ENCODE measurements around the gene SLC9B1.

SLC9B1 gene

DNA sequence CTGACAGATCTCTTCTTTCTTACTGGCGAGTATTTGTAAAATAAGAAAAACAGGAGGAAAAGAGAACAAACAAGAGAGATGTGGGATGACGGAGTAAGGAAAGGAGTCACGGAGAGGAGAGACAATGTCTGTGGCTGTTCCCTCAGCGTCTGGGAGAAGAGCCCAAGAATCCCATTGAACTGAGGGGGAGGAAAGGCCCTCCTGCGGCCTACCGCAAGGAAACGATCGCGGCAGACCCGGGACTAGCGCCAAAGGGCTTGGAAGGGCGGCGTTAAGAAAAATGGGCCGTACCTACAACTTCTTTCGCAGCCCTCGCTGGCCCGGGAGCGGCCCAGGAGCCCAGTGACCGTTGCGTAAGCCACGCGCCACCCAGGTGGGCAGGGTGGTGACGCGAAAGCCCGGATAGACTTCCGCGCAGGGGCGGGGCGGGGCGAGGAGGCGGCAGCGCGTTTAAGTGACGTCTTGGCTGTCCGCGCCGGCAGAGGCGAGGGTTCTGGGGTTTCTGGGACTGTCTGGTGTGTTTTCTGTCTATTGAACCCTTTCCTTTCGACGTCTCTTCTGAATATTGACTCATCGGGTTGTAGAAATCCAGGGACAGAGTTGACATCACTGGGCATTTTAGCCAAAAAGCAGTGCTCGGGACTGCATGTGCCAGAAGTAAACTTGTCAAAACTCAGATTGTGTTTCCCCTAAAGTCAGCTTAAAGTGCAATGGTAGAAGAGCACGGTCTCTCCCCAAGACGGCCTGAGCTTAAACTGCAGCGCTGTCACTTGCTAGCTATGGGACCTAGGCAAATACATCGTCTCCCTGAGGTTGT is at the start of gene SLC9B1:
Gene SLC9B1, minus strand, starts transcription at position 398 of the 817 bp plus-strand sequence. CDS start 27,994 bp downstream, outside the sequence.
- DNase-seq (ENCODE audit: low read depth, low spot score), result peak; percentile 89
- H3K27ac ChIP-seq, result peak within 1 kb of the TSS; percentile 87

DNA sequence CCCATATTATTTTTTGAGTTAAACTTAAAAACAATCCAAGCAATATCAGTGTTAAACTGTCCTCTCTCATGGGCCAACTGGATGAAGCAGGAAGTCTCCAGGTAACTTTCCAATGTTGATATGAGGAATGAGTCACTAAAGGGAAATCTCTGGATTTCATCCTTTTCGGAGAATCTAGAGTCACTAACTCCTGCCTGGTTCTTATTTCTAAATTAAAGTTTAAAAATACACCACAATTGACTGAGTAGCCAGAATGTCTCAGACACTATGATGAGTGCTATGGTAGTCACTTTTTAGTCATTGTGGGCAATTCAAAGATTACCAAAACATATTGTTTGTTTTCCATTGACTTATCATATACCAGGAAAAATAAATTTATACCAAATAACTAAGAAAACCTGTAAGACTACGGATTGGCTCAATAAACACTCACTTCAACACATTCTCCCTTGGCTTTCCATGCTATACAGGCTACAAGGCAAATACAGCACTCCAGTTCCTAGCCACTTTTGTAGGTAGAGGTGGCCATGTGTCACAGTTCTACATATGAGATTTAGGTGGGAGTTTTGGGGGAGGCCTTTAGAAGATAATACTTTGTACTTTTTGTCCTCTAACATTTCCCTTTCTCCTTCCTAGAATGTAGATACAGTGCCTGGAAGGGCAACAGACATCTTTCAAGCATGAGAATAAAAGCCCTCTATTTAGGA is 48.5 kb upstream of the SLC9B1 start:
- DNase-seq (ENCODE audit: low read depth, low spot score), result no peak

DNA sequence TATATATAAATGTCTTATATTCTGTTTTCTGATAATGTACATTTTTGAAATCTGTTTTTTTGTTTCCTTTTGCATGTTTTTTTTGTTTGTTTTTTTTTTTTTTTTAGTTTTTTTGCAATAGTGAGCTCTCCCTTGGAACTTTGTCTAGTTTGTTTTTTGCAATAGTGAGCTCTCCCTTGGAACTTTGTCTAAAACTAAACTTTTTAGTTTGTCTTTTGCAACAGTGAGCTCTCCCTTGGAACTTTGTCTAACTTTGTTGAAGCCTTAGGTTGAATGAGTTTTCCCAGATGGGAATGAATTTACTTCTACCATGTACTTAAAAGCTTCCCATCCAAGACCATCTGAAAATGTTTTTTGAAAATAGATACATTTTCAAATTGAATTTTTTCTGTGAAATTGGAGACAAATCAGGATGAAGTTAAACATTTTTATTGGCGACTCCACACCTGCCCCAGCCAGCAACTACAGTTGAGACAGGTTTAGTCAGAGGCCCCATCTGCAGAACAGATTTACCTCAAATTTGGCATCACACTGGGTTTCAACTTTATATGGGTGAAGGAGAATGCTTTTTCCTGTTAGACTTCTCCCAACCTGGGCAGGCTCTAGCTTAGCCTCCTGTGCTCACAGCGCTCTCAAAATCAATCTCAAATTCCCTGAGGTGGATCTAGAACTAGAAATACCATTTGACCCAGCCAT is 41.1 kb upstream of the SLC9B1 start:
- H3K27ac ChIP-seq, result no peak overlapping the region
- DNase-seq (ENCODE audit: low read depth, low spot score), result no peak

More for the DNA sequence above, 48.5 kb upstream of the SLC9B1 start:
- H3K27ac ChIP-seq, result peak overlapping the region; percentile 14

- no peak for DNase-seq (ENCODE audit: low read depth, low spot score)
- no peak overlapping the region for H3K27ac ChIP-seq
Measured at GRCh38 chr4:103054030-103054429, 34.5 kb upstream of the SLC9B1 start.

GRCh38 chr4:103052779-103053178 is 33.3 kb upstream of the SLC9B1 start:
- H3K27ac ChIP-seq, result no peak overlapping the region
- DNase-seq (ENCODE audit: low read depth, low spot score), result no peak

GRCh38 chr4:103052145-103052544 is 32.6 kb upstream of the SLC9B1 start:
- no peak overlapping the region for H3K27ac ChIP-seq
- no peak for DNase-seq (ENCODE audit: low read depth, low spot score)

- peak overlapping the region; percentile 55 for H3K27ac ChIP-seq
- DNase-seq (ENCODE audit: low read depth, low spot score), result no peak
Measured at GRCh38 chr4:103050736-103051436, 31.4 kb upstream of the SLC9B1 start.

GRCh38 chr4:103046416-103047290 is 27.1 kb upstream of the SLC9B1 start:
- no peak overlapping the region for H3K27ac ChIP-seq
- no peak for DNase-seq (ENCODE audit: low read depth, low spot score)

- H3K27ac ChIP-seq, result no peak overlapping the region
- DNase-seq (ENCODE audit: low read depth, low spot score), result no peak
Measured at GRCh38 chr4:103044183-103044582, 24.7 kb upstream of the SLC9B1 start.

GRCh38 chr4:103036169-103036568 is 16.7 kb upstream of the SLC9B1 start:
- no peak overlapping the region for H3K27ac ChIP-seq
- no peak for DNase-seq (ENCODE audit: low read depth, low spot score)

- DNase-seq (ENCODE audit: low read depth, low spot score), result no peak
- no peak overlapping the region for H3K27ac ChIP-seq
Measured at GRCh38 chr4:103032574-103032973, 13.1 kb upstream of the SLC9B1 start.

DNA sequence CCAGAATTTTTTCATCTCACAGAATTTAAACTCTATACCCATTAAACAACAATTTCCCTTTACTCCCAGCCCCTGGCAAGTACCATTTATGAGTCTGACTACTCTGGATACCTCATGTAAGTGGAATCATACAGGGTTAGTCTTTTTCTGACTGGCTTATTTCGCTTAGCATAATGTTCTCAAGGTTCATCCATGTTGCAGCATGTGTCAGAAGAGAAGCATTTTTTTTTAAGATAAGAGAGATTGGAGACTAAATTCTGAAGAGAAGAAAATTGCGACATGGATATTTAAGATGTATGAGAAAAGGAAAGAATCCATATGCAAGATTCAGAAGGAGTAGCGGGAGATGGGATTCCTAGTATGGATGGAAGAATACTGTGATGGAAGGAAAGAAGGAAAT is 11.3 kb upstream of the SLC9B1 start:
- DNase-seq (ENCODE audit: low read depth, low spot score), result no peak
- no peak overlapping the region for H3K27ac ChIP-seq

DNA sequence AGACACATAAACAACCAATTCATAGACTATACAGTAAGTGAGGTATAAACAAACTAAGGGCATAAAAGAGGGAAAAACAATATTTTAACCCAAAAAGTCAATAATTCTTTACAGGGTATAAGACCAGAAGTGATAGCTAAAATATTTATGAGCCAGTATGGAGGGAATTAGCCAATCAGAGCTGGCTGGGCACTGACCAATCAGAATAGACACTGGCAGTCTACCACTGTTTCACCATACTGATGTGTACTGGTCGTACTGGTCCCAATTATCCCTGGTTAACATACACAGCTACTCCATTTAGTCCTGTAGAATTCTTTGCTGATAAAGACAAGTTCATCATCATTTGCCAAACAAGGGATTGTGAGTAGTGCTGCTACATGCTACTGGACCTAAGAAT is 9.8 kb upstream of the SLC9B1 start:
- no peak for DNase-seq (ENCODE audit: low read depth, low spot score)

DNA sequence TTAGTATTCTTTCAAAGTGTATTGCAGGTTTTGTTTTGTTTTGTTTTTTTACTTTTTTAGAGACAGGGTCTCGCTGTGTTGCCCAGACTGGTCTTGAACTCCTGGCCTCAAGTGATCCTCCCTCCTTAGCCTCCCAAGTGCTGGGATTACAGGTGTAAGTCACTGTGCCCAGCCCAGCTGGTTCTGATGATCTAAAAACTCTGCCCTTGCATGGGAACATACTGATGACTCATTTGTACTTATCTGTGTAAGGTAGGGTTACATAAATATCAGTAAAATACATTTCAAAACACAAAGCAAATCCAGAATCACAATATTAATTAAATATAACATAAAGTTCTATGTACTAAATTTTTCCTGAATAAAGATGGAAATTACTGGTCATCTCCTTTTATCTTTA is 7.4 kb upstream of the SLC9B1 start:
- no peak overlapping the region for H3K27ac ChIP-seq
- DNase-seq (ENCODE audit: low read depth, low spot score), result no peak

More for the DNA sequence above, 9.8 kb upstream of the SLC9B1 start:
- H3K27ac ChIP-seq, result no peak overlapping the region

DNA sequence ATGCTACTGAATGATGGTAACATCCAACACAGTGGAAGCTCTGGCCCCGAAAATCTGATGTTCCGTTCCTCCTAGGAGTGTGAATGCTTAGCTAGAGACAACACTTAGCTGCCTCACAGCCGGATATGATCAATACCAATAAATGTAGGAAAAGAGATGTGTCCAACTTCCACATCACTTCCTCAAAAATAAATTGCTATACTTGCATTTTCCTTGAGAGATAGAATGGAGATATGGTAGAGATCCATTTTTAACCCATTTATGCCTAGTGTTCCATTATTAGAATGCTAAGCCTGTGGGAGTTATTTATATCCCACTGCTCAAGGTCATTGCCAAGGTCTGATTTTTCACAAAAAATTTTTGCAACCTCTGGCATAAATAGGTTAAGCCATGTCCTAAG is 5.5 kb upstream of the SLC9B1 start:
- no peak overlapping the region for H3K27ac ChIP-seq
- no peak for DNase-seq (ENCODE audit: low read depth, low spot score)

DNA sequence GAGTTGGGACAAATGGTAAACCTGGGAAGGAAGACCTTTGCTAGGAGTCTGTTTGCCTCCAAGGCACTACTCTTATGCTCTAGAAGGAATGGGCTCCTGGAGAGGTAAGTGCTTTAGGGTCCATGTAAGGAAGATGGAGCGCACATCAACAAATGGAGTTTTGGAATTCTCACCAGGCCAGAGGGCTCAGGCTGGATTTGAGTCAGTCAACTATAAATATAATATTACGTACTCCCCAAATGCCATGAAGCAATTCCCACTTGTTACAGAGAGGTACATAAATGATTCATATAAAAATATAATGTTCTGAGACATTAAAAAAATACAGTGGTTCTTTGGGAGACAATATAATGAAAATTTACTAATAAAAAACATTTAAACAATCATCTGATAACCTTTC is 1.6 kb upstream of the SLC9B1 start:
- no peak overlapping the region for H3K27ac ChIP-seq

GRCh38 chr4:103018391-103019307 is 856 bp downstream of the SLC9B1 start:
- no peak for DNase-seq (ENCODE audit: low read depth, low spot score)
- H3K27ac ChIP-seq, result peak overlapping the region; percentile 87

More for the DNA sequence above, 1.6 kb upstream of the SLC9B1 start:
- no peak for DNase-seq (ENCODE audit: low read depth, low spot score)

DNA sequence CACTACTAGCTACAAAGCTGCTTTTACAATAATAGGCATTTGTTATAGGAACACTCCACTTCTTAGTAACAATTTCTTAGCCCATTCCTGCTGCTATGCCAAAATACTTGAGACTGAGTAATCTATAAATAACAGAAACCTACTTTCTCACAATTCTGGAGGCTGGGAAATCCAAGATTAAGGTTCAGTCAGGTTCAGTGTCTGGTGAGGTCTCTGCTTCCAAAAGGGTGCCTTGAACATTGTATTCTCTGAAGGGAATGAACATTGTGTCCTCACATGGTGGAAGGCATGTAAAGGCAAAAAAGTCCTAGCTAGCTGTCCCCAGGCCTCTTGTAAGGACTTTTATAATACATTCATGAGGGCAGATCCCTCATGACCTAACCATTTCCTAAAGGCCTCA is 7.0 kb downstream of the SLC9B1 start:
- no peak for DNase-seq (ENCODE audit: low read depth, low spot score)
- H3K27ac ChIP-seq, result no peak overlapping the region

Measured in epithelial cell of prostate (primary cell).